Measurements from ENCODE around the gene SPATA7.

- no peak for TF ChIP-seq RFX5 (IDR thresholded peaks at IDR 0.05)
- no peak for TF ChIP-seq REST (IDR thresholded peaks at IDR 0.05)
- TF ChIP-seq, protein P1, sequence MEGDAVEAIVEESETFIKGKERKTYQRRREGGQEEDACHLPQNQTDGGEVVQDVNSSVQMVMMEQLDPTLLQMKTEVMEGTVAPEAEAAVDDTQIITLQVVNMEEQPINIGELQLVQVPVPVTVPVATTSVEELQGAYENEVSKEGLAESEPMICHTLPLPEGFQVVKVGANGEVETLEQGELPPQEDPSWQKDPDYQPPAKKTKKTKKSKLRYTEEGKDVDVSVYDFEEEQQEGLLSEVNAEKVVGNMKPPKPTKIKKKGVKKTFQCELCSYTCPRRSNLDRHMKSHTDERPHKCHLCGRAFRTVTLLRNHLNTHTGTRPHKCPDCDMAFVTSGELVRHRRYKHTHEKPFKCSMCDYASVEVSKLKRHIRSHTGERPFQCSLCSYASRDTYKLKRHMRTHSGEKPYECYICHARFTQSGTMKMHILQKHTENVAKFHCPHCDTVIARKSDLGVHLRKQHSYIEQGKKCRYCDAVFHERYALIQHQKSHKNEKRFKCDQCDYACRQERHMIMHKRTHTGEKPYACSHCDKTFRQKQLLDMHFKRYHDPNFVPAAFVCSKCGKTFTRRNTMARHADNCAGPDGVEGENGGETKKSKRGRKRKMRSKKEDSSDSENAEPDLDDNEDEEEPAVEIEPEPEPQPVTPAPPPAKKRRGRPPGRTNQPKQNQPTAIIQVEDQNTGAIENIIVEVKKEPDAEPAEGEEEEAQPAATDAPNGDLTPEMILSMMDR (IDR thresholded peaks at IDR 0.05) = no peak
- TF ChIP-seq RAD21 (conservative IDR thresholded peaks at IDR 0.05 in 1 of 2, IDR thresholded peaks at IDR 0.05 in 1 of 2) = no peak
- no peak for TF ChIP-seq KDM1A (IDR thresholded peaks at IDR 0.05; ENCODE audit: low read depth)
- TF ChIP-seq MYC (IDR thresholded peaks at IDR 0.05; ENCODE audit: borderline replicate concordance, low read length) = no peak
- TF ChIP-seq MAZ (IDR thresholded peaks at IDR 0.05; ENCODE audit: borderline replicate concordance, low read depth, low read length) = no peak
- TF ChIP-seq USF2 (IDR thresholded peaks at IDR 0.05) = no peak
- TF ChIP-seq, protein P2, sequence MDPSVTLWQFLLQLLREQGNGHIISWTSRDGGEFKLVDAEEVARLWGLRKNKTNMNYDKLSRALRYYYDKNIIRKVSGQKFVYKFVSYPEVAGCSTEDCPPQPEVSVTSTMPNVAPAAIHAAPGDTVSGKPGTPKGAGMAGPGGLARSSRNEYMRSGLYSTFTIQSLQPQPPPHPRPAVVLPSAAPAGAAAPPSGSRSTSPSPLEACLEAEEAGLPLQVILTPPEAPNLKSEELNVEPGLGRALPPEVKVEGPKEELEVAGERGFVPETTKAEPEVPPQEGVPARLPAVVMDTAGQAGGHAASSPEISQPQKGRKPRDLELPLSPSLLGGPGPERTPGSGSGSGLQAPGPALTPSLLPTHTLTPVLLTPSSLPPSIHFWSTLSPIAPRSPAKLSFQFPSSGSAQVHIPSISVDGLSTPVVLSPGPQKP (IDR thresholded peaks at IDR 0.05; ENCODE audit: low read depth, low read length) = no peak
- no peak for TF ChIP-seq JUNB (IDR thresholded peaks at IDR 0.05)
- no peak for TF ChIP-seq MAFK (IDR thresholded peaks at IDR 0.05; ENCODE audit: partially characterized antibody)
- no peak for TF ChIP-seq POLR2AphosphoS2 (conservative IDR thresholded peaks at IDR 0.05; ENCODE audit: low read length)
- TF ChIP-seq KDM5A (IDR thresholded peaks at IDR 0.05) = no peak
- no peak for TF ChIP-seq TP53 (CRISPR knock-in tag; IDR thresholded peaks at IDR 0.05)
These were observed 5.6 kb upstream of the SPATA7 start for GRCh38 chr14:88379706-88380343.

Measured in A549 (cell line).